ENCODE measurements around the gene ZNF384.

The ZNF384 gene

GRCh38 chr12:6653987-6654386 is 35.2 kb downstream of the ZNF384 start:
- Mint-ChIP-seq H3K36me3 (ENCODE audit: low read depth) (peaks cover 67% of the 10 kb centered on the region), H3K4me3 (no peak overlapping the region), H3K9me3 (no peaks in the 10 kb centered on the region), H3K27ac (no peak overlapping the region), H3K27me3 (ENCODE audit: low read depth) (peaks cover 2% of the 10 kb centered on the region), H3K4me1 (no peaks in the 10 kb centered on the region)
- no peak for TF ChIP-seq CTCF (IDR thresholded peaks at IDR 0.05; ENCODE audit: unreplicated experiment in 3 of 3)

GRCh38 chr12:6653342-6653741 is 35.8 kb downstream of the ZNF384 start:
- Mint-ChIP-seq H3K27ac (no peak overlapping the region), H3K9me3 (no peaks in the 10 kb centered on the region), H3K27me3 (ENCODE audit: low read depth) (no peaks in the 10 kb centered on the region), H3K36me3 (ENCODE audit: low read depth) (peaks cover 62% of the 10 kb centered on the region), H3K4me3 (no peak overlapping the region), H3K4me1 (no peaks in the 10 kb centered on the region)
- no peak for TF ChIP-seq CTCF (IDR thresholded peaks at IDR 0.05; ENCODE audit: unreplicated experiment in 3 of 3)

DNA sequence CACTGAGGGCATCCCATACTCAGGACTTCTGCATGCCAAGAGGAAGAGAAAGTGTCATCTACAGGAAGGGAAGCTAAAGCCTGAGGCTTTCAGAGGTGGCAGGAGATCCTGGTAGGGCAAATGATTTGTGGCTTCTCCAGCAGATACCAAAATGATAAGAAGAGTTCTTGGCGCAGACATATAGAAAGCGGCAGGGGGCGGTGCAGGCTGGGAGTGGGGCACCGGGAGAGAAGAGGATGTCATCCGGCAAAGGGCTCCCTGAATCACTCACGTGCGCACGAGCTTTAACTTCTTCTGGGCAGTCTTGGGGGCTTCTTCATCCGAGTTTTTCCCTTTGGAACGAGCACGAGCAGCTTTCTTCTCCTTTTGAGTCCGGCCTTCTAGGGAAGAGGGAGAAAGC is 36.8 kb downstream of the ZNF384 start:
- no peaks in the 10 kb centered on the region for H3K9me3 Mint-ChIP-seq
- no peak overlapping the region for H3K4me3 Mint-ChIP-seq
- no peaks in the 10 kb centered on the region for H3K27me3 Mint-ChIP-seq (ENCODE audit: low read depth)
- peaks cover 64% of the 10 kb centered on the region for H3K36me3 Mint-ChIP-seq (ENCODE audit: low read depth)
- no peak overlapping the region for H3K27ac Mint-ChIP-seq
- H3K4me1 Mint-ChIP-seq = no peaks in the 10 kb centered on the region
- TF ChIP-seq CTCF (IDR thresholded peaks at IDR 0.05; ENCODE audit: unreplicated experiment in 3 of 3) = no peak

GRCh38 chr12:6650832-6651231 is 38.3 kb downstream of the ZNF384 start:
- no peak for TF ChIP-seq CTCF (IDR thresholded peaks at IDR 0.05; ENCODE audit: unreplicated experiment in 3 of 3)
- no peaks in the 10 kb centered on the region for H3K9me3 Mint-ChIP-seq
- H3K4me3 Mint-ChIP-seq = no peak overlapping the region
- H3K27me3 Mint-ChIP-seq (ENCODE audit: low read depth) = no peaks in the 10 kb centered on the region
- no peak overlapping the region for H3K27ac Mint-ChIP-seq
- H3K36me3 Mint-ChIP-seq (ENCODE audit: low read depth) = peaks cover 66% of the 10 kb centered on the region
- peaks cover 8% of the 10 kb centered on the region for H3K4me1 Mint-ChIP-seq

- Mint-ChIP-seq H3K27me3 (ENCODE audit: low read depth) (peaks cover 3% of the 10 kb centered on the region), H3K36me3 (ENCODE audit: low read depth) (peaks cover 41% of the 10 kb centered on the region), H3K9me3 (no peaks in the 10 kb centered on the region), H3K4me3 (peak within 1 kb of the TSS; percentile 76 to 82 (median 82)), H3K4me1 (peaks cover 16% of the 10 kb centered on the region), H3K27ac (peak within 1 kb of the TSS in 1 of 3 experiments; percentile 45)
- no peak for TF ChIP-seq CTCF (IDR thresholded peaks at IDR 0.05; ENCODE audit: unreplicated experiment in 3 of 3)
Observed at GRCh38 chr12:6647083-6647604, 42.0 kb downstream of the ZNF384 start, which contains the start of gene ACRBP. Gene ACRBP, minus strand, starts transcription at chr12:6647432. Its CDS starts 66 bp downstream, at chr12:6647366.
